ENCODE measurements around the gene DTWD2. TPM values are rescaled to one million over a fixed set of nuclear protein-coding genes. Genes with fewer than 3 reads are reported as not detected.

The DTWD2 gene
- total and polyA plus RNA-seq, 12 donors, result 1.1 to 23.6 (median 8.5) TPM

DNA sequence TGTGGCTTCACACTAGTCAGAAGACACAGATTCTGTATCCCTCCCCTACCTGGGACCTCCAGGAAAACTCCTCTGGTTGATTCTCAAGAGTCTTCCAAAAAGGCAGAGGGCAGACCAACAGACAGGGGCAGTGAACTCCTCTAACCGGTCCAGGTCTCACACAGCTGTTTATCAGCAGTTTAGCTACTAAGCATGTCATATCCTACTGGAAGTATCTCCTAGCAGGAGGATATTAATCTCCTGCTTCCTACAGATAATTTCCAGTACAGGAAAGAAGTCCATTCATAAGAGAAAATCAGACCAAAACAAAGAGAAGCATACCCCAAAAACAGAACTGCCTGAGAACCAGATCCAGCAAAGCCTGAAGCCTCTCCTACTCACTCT is 64.3 kb downstream of the DTWD2 start:
- H3K27ac ChIP-seq, result no peak overlapping the region
- no peak for DNase-seq
- H3K9me3 ChIP-seq (replicated peaks in 1 of 3), result peaks cover 0 to 7% (median 0%) of the 10 kb centered on the region in 3 donors
- intact Hi-C loops (cut with DNase I), result no loop called here
- TF ChIP-seq POLR2A (IDR thresholded peaks at IDR 0.05), result no peak
- TF ChIP-seq, protein P1, sequence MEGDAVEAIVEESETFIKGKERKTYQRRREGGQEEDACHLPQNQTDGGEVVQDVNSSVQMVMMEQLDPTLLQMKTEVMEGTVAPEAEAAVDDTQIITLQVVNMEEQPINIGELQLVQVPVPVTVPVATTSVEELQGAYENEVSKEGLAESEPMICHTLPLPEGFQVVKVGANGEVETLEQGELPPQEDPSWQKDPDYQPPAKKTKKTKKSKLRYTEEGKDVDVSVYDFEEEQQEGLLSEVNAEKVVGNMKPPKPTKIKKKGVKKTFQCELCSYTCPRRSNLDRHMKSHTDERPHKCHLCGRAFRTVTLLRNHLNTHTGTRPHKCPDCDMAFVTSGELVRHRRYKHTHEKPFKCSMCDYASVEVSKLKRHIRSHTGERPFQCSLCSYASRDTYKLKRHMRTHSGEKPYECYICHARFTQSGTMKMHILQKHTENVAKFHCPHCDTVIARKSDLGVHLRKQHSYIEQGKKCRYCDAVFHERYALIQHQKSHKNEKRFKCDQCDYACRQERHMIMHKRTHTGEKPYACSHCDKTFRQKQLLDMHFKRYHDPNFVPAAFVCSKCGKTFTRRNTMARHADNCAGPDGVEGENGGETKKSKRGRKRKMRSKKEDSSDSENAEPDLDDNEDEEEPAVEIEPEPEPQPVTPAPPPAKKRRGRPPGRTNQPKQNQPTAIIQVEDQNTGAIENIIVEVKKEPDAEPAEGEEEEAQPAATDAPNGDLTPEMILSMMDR (IDR thresholded peaks at IDR 0.05), result no peak
- no peaks in the 10 kb centered on the region for H3K36me3 ChIP-seq (replicated peaks in 1 of 2)
- no peak overlapping the region for H3K4me3 ChIP-seq
- WGBS, 4 donors, result 60 to 71% (median 62%) methylated on average over 1 of the region's 1 CpG
- no peaks in the 10 kb centered on the region for H3K27me3 ChIP-seq
- no peaks in the 10 kb centered on the region for H3K4me1 ChIP-seq (replicated peaks in 1 of 2)

DNA sequence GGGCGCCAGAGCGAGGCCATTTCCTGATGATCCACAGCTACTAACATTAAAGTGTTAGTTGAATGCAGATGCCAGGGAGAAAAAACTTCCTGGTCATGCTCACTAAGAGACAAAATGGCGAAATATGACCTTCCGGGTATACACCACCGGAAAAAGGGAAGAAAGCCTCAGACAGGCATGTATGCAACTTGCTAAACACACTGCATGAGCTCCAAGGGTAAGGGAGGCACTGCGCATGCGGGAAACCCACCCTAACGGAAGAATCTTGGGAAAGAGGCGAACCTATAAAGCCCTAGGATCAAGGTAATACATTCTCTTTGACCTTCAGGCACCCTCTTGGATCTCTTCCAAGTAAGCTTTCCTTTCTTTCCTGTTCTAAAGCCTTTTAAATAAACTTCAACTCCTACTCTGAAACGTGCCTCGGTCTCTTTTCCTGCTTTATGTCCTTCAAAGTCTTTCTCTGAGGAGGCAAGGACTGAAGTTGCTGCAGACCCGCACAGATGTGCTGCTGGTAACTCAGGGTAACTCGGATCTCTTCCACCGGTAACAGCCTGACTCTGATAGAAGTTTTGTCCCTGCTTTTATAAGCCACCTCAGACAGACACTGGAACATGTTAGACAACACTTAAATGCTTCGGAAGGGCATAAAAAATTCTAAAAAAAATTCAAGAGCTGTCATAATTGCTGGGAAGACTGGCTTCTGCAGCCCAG is 64.9 kb downstream of the DTWD2 start:
- Histone ChIP-seq H3K4me3 (no peak overlapping the region), H3K9me3 (replicated peaks in 1 of 3) (peaks cover 0 to 7% (median 0%) of the 10 kb centered on the region in 3 donors), H3K4me1 (replicated peaks in 1 of 2) (no peaks in the 10 kb centered on the region), H3K27me3 (no peaks in the 10 kb centered on the region), H3K36me3 (replicated peaks in 1 of 2) (no peaks in the 10 kb centered on the region), H3K27ac (no peak overlapping the region)
- 73 to 81% (median 77%) methylated on average over 15 of the region's 15 CpGs for WGBS, 4 donors
- no peak for DNase-seq
- TF ChIP-seq, protein P1 (IDR thresholded peaks at IDR 0.05), result no peak
- TF ChIP-seq POLR2A (IDR thresholded peaks at IDR 0.05), result no peak
- intact Hi-C loops (cut with DNase I), result no loop called here

DNA sequence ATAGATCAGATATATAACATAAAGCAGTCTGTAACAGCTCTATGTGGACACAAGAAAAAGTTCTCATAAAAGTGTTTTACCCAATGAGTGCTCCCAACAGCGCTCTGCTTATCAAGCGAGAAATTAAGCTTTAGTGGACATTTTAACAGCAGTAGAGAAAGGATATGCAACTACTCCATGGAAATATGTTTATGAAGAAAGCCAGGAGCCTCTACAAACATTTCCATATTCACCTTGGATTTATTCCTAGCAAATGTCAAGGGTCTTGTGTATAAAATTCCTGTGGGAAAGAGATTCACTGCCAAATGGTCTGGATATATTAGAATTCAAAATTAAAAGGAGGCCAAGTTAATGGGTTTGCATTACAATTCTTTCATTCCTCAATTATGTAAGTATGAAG is 66.5 kb downstream of the DTWD2 start:
- Histone ChIP-seq H3K9me3 (replicated peaks in 1 of 3) (no peaks in the 10 kb centered on the region), H3K4me1 (replicated peaks in 1 of 2) (no peaks in the 10 kb centered on the region), H3K36me3 (replicated peaks in 1 of 2) (no peaks in the 10 kb centered on the region), H3K4me3 (no peak overlapping the region), H3K27ac (no peak overlapping the region), H3K27me3 (no peaks in the 10 kb centered on the region)
- WGBS, 4 donors, result 71 to 87% (median 84%) methylated on average over 2 of the region's 2 CpGs
- TF ChIP-seq, protein P1 (IDR thresholded peaks at IDR 0.05), result no peak
- TF ChIP-seq POLR2A (IDR thresholded peaks at IDR 0.05), result no peak
- DNase-seq, result no peak
- intact Hi-C loops (cut with DNase I), result no loop called here

DNA sequence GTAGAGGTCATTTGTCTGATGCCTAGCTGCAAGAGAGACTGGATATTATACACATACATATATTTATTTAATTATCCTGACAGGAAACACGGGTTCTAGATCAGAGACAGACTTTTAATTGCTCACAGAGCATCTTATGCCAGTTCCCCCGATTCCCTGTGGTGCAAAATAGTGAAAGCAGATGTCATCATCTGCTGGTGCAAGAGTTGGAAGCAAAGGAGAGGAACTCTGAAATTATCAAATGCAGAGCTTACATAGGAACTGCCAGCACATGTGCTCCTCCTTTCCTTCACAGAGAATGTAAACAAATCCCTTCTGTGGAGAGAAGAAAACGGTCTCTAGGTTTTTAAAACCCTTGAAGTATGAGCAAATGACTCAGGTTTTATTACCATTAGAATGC is 69.3 kb downstream of the DTWD2 start:
- no peaks in the 10 kb centered on the region for H3K9me3 ChIP-seq (replicated peaks in 1 of 3)
- H3K4me3 ChIP-seq, result no peak overlapping the region
- TF ChIP-seq POLR2A (IDR thresholded peaks at IDR 0.05), result no peak
- TF ChIP-seq, protein P1 (IDR thresholded peaks at IDR 0.05), result no peak
- 82 to 90% (median 87%) methylated on average over 3 of the region's 3 CpGs for WGBS, 4 donors
- H3K36me3 ChIP-seq (replicated peaks in 1 of 2), result no peaks in the 10 kb centered on the region
- no peak for DNase-seq
- no peaks in the 10 kb centered on the region for H3K27me3 ChIP-seq
- no peak overlapping the region for H3K27ac ChIP-seq
- no peaks in the 10 kb centered on the region for H3K4me1 ChIP-seq (replicated peaks in 1 of 2)
- intact Hi-C loops (cut with DNase I), result no loop called here

Measured in adrenal gland (tissue), 12 donors.